ENCODE results near the gene GJB5. TPM values are rescaled to one million over a fixed set of nuclear protein-coding genes. Genes with fewer than 3 reads are reported as not detected.

GJB5 gene
- total and polyA plus RNA-seq, 10 of the 15 experiments (the other 5 are each of a cell fraction or from before 2014, with no cell fraction given) = not detected

- RAD21 ChIA-PET (ENCODE audit: unreplicated experiment) = no interaction called here
- no peaks in the 10 kb centered on the region for H4K20me1 ChIP-seq (ENCODE audit: control insufficient read depth, insufficient read depth)
- H3K9ac ChIP-seq (ENCODE audit: control insufficient read depth, insufficient read depth, low read length) = no peak within 1 kb of the TSS
- no peaks in the 10 kb centered on the region for H3K36me3 ChIP-seq (ENCODE audit: control insufficient read depth in 2 of 2, insufficient read depth in 2 of 2, low read length in 1 of 2)
- intact Hi-C loops (cut with micrococcal nuclease; ENCODE audit: unreplicated experiment) (no loop called here), in situ Hi-C loops (cut with MboI) (no loop called here)
- POLR2A ChIA-PET = no interaction called here
- no peak within 1 kb of the TSS for H2AFZ ChIP-seq (ENCODE audit: control insufficient read depth, low read depth, low read length)
- H3K4me2 ChIP-seq (ENCODE audit: control insufficient read depth, insufficient read depth) = no peak within 1 kb of the TSS
- WGBS (ENCODE audit: insufficient coverage, insufficient replicate concordance, low lambda C conversion rate, missing lambda C conversion rate) = 5% methylated on average over 10 of the region's 10 CpGs
- SMC1A ChIA-PET (ENCODE audit: uncharacterized antibody, unreplicated experiment) = no interaction called here
- H3K27me3 ChIP-seq (replicated peaks in 1 of 2; ENCODE audit: control insufficient read depth in 2 of 2, insufficient read depth in 2 of 2, low read length in 1 of 2) = no peaks in the 10 kb centered on the region; a peak in 2 of 4 replicates
- H3K9me3 ChIP-seq (replicated peaks; ENCODE audit: control insufficient read depth, insufficient read depth, low read length) = no peaks in the 10 kb centered on the region
- no peak within 1 kb of the TSS for H3K27ac ChIP-seq (ENCODE audit: control insufficient read depth, insufficient read depth)
- CTCF ChIA-PET = no interaction called here
- no peaks in the 10 kb centered on the region for H3K79me2 ChIP-seq (ENCODE audit: control insufficient read depth, insufficient read depth, low read length)
- TF ChIP-seq NBN (IDR thresholded peaks at IDR 0.05) (no peak), CBFB (IDR thresholded peaks at IDR 0.05; ENCODE audit: low read depth) (no peak), CHD2 (IDR thresholded peaks at IDR 0.05; ENCODE audit: borderline replicate concordance, low read depth, low read length) (no peak), MEF2A (IDR thresholded peaks at IDR 0.05; ENCODE audit: insufficient read depth, low read depth, low read length) (no peak), ZBTB33 (IDR thresholded peaks at IDR 0.05) (no peak), YBX1 (IDR thresholded peaks at IDR 0.05) (no peak), CBX5 (IDR thresholded peaks at IDR 0.05; ENCODE audit: low read depth) (no peak), NR2C2 (IDR thresholded peaks at IDR 0.05; ENCODE audit: borderline replicate concordance, control insufficient read depth, insufficient read length, low read depth) (no peak), WRNIP1 (IDR thresholded peaks at IDR 0.05; ENCODE audit: borderline replicate concordance, low read depth, low read length) (no peak)
- H3K4me1 ChIP-seq (ENCODE audit: control insufficient read depth, insufficient read depth, low read length) = no peaks in the 10 kb centered on the region
- no TSS peak for BruUV-seq (replicated peaks)
- DNase-seq (ENCODE audit: low read depth, low spot score) (no peak), FAIRE-seq (no peak), ATAC-seq (peak; percentile 27; the same call in 1 of the 3 replicates)
- H3K4me3 ChIP-seq = no peak within 1 kb of the TSS
These were observed 4.9 kb downstream of the GJB5 start, which contains the start of gene GJB4 for GRCh38 chr1:34759503-34760357. GJB4 (plus strand) TSS chr1:34759740; CDS start chr1:34761255, 1,515 bp downstream.

Measured in GM12878 (cell line).